OCI-M1 (cell line): Measurements from ENCODE around the gene ESYT1.
A peak's percentile ranks its signal among the peaks of the same experiment; 100 is the strongest.

ENCODE experiments used
- DNase-seq: peaks from one replicate; lab custom pipeline; 2025; lab: John Stamatoyannopoulos, UW

Gene ESYT1

GRCh38 chr12:56129206-56129941 is 1.3 kb downstream of the ESYT1 start:
- peak; percentile 87 for DNase-seq

- DNase-seq: no peak
Observed at GRCh38 chr12:56129942-56130495, 2.0 kb downstream of the ESYT1 start.

GRCh38 chr12:56130876-56131275 is 2.8 kb downstream of the ESYT1 start:
- DNase-seq: no peak

GRCh38 chr12:56134897-56135296 is 6.8 kb downstream of the ESYT1 start:
- no peak for DNase-seq

- DNase-seq: no peak
Observed at GRCh38 chr12:56137853-56138571, 9.9 kb downstream of the ESYT1 start.

- DNase-seq: no peak
Observed at GRCh38 chr12:56141946-56142784, 14.1 kb downstream of the ESYT1 start.

GRCh38 chr12:56143217-56143616 is 15.2 kb downstream of the ESYT1 start:
- DNase-seq: no peak

GRCh38 chr12:56143870-56144269 is 15.8 kb downstream of the ESYT1 start:
- no peak for DNase-seq

GRCh38 chr12:56145217-56145616 is 17.1 kb downstream of the ESYT1 start:
- DNase-seq: no peak

- peak; percentile 38 for DNase-seq
Observed at GRCh38 chr12:56146492-56147460, 18.7 kb downstream of the ESYT1 start.

- DNase-seq: peak; percentile 77
Observed at GRCh38 chr12:56150563-56150962, 22.5 kb downstream of the ESYT1 start.

GRCh38 chr12:56151672-56152131 is 23.6 kb downstream of the ESYT1 start:
- peak; percentile 77 for DNase-seq

GRCh38 chr12:56152132-56152755 is 24.2 kb downstream of the ESYT1 start, which contains the start of gene MYL6B:
Gene MYL6B, plus strand, starts transcription at chr12:56152587. Its CDS starts 1,332 bp downstream, at chr12:56153919.
- DNase-seq: peak; percentile 94

- DNase-seq: no peak
Observed at GRCh38 chr12:56152756-56153677, 24.9 kb downstream of the ESYT1 start.

- DNase-seq: no peak
Observed at GRCh38 chr12:56153678-56154065, 25.6 kb downstream of the ESYT1 start.

- no peak for DNase-seq
Observed at GRCh38 chr12:56154246-56154771, 26.2 kb downstream of the ESYT1 start.

GRCh38 chr12:56154818-56155217 is 26.8 kb downstream of the ESYT1 start:
- DNase-seq: no peak

GRCh38 chr12:56155256-56155845 is 27.3 kb downstream of the ESYT1 start:
- no peak for DNase-seq
